Brain microvascular endothelial cell (primary cell): ENCODE data around the gene LRRC19.

ENCODE experiments used
- DNase-seq: peaks from one replicate; pipeline ENCODE4 v3.0.0-alpha.2; 2020
- H3K27ac ChIP-seq: fragments of 250-450 bp; sonication (Bioruptor Pico); 2 replicates; pipeline ENCODE4 v1.5.1; 2020; ENCODE audit warnings: mild to moderate bottlenecking, moderate library complexity
- H3K27me3 ChIP-seq: fragments of 250-450 bp; sonication (Bioruptor Pico); replicated peaks from 2 replicates; pipeline ENCODE4 v1.5.1; 2020; ENCODE audit warnings: mild to moderate bottlenecking
- H3K36me3 ChIP-seq: fragments of 250-450 bp; sonication (Bioruptor Pico); replicated peaks from 2 replicates; pipeline ENCODE4 v1.5.1; 2020; ENCODE audit warnings: mild to moderate bottlenecking
- H3K4me3 ChIP-seq: 2 replicates; pipeline ENCODE4 v1.5.1; 2011; ENCODE audit warnings: low read depth, mild to moderate bottlenecking, control low read depth, low read length, moderate library complexity
- in situ Hi-C: cut with HindIII; loops from 2 replicates; pipeline ENCODE4 v1.10.0; 2017; ENCODE audit warnings: low sequenced_read_pairs, low pct_ligation_motif_present
- TF ChIP-seq, protein P1 (sequence below): IDR thresholded peaks from 2 replicates; pipeline ENCODE4 v1.5.1; 2011; ENCODE audit warnings: low read depth, mild to moderate bottlenecking, moderate library complexity, low read length, control low read depth, inconsistent platforms; ENCODE audit errors: missing control alignments

The LRRC19 gene

DNA sequence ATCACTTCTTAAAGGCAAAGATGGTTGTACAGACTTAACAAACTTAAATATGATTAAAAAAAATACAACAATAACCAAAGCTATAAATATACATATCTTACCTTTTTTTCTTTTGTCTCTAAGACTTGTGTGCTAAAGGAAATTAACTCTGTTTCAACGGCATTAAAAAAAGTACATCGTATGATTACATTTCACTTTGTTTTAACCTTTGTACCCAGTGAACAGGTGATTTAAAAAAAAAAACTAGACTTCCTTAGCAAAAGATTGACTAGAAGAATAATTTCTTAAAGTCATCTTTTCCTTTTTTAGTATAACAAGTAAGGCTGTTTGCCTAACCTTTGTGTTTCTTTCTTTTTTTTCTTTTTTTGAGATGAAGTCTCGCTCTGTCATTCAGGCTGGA is at the start of gene LRRC19:
Gene LRRC19, minus strand, starts transcription at position 182 of the 400 bp plus-strand sequence. CDS start 5,978 bp downstream, outside the sequence.
- Histone ChIP-seq H3K4me3 (no peak within 1 kb of the TSS), H3K36me3 (no peaks in the 10 kb centered on the region), H3K27me3 (no peaks in the 10 kb centered on the region), H3K27ac (no peak within 1 kb of the TSS)
- in situ Hi-C loops = no loop called here
- DNase-seq = no peak
- TF ChIP-seq, protein P1, sequence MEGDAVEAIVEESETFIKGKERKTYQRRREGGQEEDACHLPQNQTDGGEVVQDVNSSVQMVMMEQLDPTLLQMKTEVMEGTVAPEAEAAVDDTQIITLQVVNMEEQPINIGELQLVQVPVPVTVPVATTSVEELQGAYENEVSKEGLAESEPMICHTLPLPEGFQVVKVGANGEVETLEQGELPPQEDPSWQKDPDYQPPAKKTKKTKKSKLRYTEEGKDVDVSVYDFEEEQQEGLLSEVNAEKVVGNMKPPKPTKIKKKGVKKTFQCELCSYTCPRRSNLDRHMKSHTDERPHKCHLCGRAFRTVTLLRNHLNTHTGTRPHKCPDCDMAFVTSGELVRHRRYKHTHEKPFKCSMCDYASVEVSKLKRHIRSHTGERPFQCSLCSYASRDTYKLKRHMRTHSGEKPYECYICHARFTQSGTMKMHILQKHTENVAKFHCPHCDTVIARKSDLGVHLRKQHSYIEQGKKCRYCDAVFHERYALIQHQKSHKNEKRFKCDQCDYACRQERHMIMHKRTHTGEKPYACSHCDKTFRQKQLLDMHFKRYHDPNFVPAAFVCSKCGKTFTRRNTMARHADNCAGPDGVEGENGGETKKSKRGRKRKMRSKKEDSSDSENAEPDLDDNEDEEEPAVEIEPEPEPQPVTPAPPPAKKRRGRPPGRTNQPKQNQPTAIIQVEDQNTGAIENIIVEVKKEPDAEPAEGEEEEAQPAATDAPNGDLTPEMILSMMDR = no peak

DNA sequence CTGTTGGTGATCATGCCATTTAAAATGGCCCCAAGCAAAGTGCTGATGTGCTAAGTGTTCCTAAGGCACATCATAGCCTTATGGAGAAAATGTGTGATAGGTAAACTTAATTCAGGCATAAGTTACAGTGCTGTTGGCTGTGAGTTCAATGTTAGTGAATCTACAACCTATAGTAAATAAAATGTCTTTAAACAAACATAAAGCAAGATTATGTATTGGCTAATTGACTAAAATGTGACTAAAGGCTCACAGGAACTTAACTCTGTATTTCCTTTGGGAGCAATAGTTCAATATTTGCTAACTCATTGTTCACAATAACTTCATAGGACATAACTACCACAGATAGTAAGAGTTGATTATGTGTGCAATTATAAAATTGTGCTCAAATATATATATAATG is 49.4 kb upstream of the LRRC19 start:
- no peaks in the 10 kb centered on the region for H3K36me3 ChIP-seq
- no peak for DNase-seq
- TF ChIP-seq, protein P1 = no peak
- no peak overlapping the region for H3K4me3 ChIP-seq
- H3K27me3 ChIP-seq = no peaks in the 10 kb centered on the region
- in situ Hi-C loops = no loop called here
- H3K27ac ChIP-seq = no peak overlapping the region

DNA sequence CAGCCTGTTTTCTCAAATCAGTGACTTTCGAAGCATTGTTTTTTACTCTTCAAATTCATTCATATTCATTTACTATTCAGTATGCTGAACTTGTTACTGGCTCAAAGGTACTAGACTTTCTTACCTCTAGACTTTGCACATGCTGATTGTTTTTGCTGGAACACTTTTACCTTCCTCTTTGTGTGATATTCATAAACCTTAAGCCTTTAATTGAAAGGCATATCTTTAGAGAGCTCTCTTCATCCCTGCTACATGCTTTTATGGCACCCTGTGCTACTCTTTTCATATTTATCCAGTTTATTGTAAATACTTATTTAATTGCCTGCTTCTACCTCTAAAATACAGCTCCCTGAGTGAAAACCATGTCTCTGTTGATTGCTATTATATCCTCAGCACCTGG is 48.7 kb upstream of the LRRC19 start:
- DNase-seq = no peak
- Histone ChIP-seq H3K4me3 (no peak overlapping the region), H3K36me3 (no peaks in the 10 kb centered on the region), H3K27me3 (no peaks in the 10 kb centered on the region), H3K27ac (no peak overlapping the region)
- TF ChIP-seq, protein P1 = no peak
- in situ Hi-C loops = no loop called here

GRCh38 chr9:27053369-27054022 is 48.0 kb upstream of the LRRC19 start:
- Histone ChIP-seq H3K27ac (peak overlapping the region; percentile 38), H3K27me3 (no peaks in the 10 kb centered on the region), H3K4me3 (no peak overlapping the region), H3K36me3 (no peaks in the 10 kb centered on the region)
- TF ChIP-seq, protein P1 = no peak
- peak; percentile 4 for DNase-seq
- in situ Hi-C loops = no loop called here

DNA sequence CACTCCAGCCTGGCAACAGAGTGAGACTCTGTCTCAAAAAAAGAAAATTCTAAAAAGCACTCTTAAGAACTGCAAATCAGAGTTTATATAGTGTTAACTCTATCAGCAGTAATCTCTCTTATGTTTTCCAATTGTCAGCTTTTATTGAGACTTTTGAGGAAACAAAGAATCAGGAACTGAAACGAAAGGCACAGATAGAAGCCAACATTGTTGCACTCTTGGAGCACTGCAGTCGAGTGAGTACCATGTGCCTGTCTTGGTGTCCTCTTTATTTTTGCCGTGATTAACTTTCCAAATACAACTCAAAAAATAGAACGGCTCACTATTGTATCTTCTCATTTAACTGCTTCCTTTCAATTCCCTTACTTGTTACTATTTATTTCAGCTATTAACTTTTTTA is 41.7 kb upstream of the LRRC19 start:
- no peaks in the 10 kb centered on the region for H3K27me3 ChIP-seq
- no peak overlapping the region for H3K4me3 ChIP-seq
- no peak overlapping the region for H3K27ac ChIP-seq
- DNase-seq = no peak
- H3K36me3 ChIP-seq = no peaks in the 10 kb centered on the region
- TF ChIP-seq, protein P1 = no peak
- in situ Hi-C loops = no loop called here

- TF ChIP-seq, protein P1 = no peak
- Histone ChIP-seq H3K4me3 (no peak overlapping the region), H3K36me3 (no peaks in the 10 kb centered on the region), H3K27me3 (no peaks in the 10 kb centered on the region), H3K27ac (no peak overlapping the region)
- in situ Hi-C loops = no loop called here
- DNase-seq = no peak
These were observed 37.7 kb upstream of the LRRC19 start for GRCh38 chr9:27043176-27043575.
